Measurements from ENCODE around the gene P2RX3. TPM values are rescaled to one million over a fixed set of nuclear protein-coding genes. Genes with fewer than 3 reads are reported as not detected.
"Not testable (repeated sequence)": the region's sequence is repeated elsewhere in the genome, so short reads cannot be mapped to it uniquely, and the experiment has no call there.

P2RX3 gene
- total RNA-seq = under 1 TPM in 1 of 4 donors, not detected in 3; 0.69 TPM

GRCh38 chr11:57338142-57338541, at the start of gene P2RX3:
Gene P2RX3, plus strand, starts transcription at chr11:57338352. Its CDS starts 199 bp downstream, at chr11:57338551.
- WGBS, 2 donors (ENCODE audit: low coverage in 1 of 2) = 40 to 55% methylated on average over 2 of the region's 4 CpGs
- Histone ChIP-seq H3K4me1 (peaks cover 0 to 41% (median 14%) of the 10 kb centered on the region in 3 donors), H3K27me3 (peaks cover 12% of the 10 kb centered on the region), H3K27ac (no peak within 1 kb of the TSS), H3K4me3 (no peak within 1 kb of the TSS), H3K9me3 (no peaks in the 10 kb centered on the region), H3K36me3 (peaks cover 0 to 12% of the 10 kb centered on the region in 2 donors)
- no peak for TF ChIP-seq EP300 (IDR thresholded peaks at IDR 0.05)
- TF ChIP-seq CTCF (IDR thresholded peaks at IDR 0.05) = no peak
- TF ChIP-seq POLR2A (IDR thresholded peaks at IDR 0.05) = no peak
- no peak for TF ChIP-seq POLR2AphosphoS5 (IDR thresholded peaks at IDR 0.05)
- no peak for ATAC-seq

- H3K4me1 ChIP-seq = peaks cover 0 to 7% (median 0%) of the 10 kb centered on the region in 3 donors
- WGBS, 2 donors (ENCODE audit: low coverage in 1 of 2) = 31 to 35% methylated on average over 7 to 8 of the region's 11 CpGs
- no peaks in the 10 kb centered on the region for H3K9me3 ChIP-seq
- no peak for ATAC-seq
- TF ChIP-seq CTCF (IDR thresholded peaks at IDR 0.05) (no peak), POLR2AphosphoS5 (IDR thresholded peaks at IDR 0.05) (no peak), POLR2A (IDR thresholded peaks at IDR 0.05) (no peak), EP300 (IDR thresholded peaks at IDR 0.05) (no peak)
- H3K4me3 ChIP-seq = no peak overlapping the region
- H3K36me3 ChIP-seq = no peaks in the 10 kb centered on the region
- H3K27me3 ChIP-seq = no peaks in the 10 kb centered on the region
- peak overlapping the region in 1 of 4 donors; percentile 32 for H3K27ac ChIP-seq
Measured at GRCh38 chr11:57288771-57289579, 49.2 kb upstream of the P2RX3 start.

- Histone ChIP-seq H3K36me3 (no peaks in the 10 kb centered on the region), H3K9me3 (no peaks in the 10 kb centered on the region), H3K4me3 (no peak overlapping the region), H3K27me3 (no peaks in the 10 kb centered on the region), H3K27ac (no peak overlapping the region), H3K4me1 (peaks cover 0 to 16% (median 0%) of the 10 kb centered on the region in 3 donors)
- TF ChIP-seq POLR2AphosphoS5 (IDR thresholded peaks at IDR 0.05) (no peak), EP300 (IDR thresholded peaks at IDR 0.05) (no peak), POLR2A (IDR thresholded peaks at IDR 0.05) (no peak), CTCF (IDR thresholded peaks at IDR 0.05) (no peak)
- ATAC-seq = no peak
- WGBS, 2 donors (ENCODE audit: low coverage in 1 of 2) = 75 to 83% methylated on average over 1 of the region's 1 CpG
Measured at GRCh38 chr11:57290288-57290687, 47.9 kb upstream of the P2RX3 start.

GRCh38 chr11:57294225-57295131, 43.7 kb upstream of the P2RX3 start:
- WGBS, 2 donors (ENCODE audit: low coverage in 1 of 2) = 50 to 66% methylated on average over 1 to 2 of the region's 2 CpGs
- Histone ChIP-seq H3K36me3 (peaks cover 4 to 29% of the 10 kb centered on the region in 2 donors), H3K9me3 (peaks cover 0 to 21% (median 0%) of the 10 kb centered on the region in 3 donors), H3K4me1 (peaks cover 0 to 9% (median 0%) of the 10 kb centered on the region in 3 donors), H3K27me3 (no peaks in the 10 kb centered on the region), H3K27ac (peak overlapping the region in 1 of 4 donors; percentile 14), H3K4me3 (no peak overlapping the region)
- TF ChIP-seq EP300 (IDR thresholded peaks at IDR 0.05) (no peak), CTCF (IDR thresholded peaks at IDR 0.05) (no peak), POLR2AphosphoS5 (IDR thresholded peaks at IDR 0.05) (no peak), POLR2A (IDR thresholded peaks at IDR 0.05) (no peak)
- ATAC-seq = peak; percentile 20

- not testable (repeated sequence) for H3K27me3 ChIP-seq, H3K4me1 ChIP-seq, H3K4me3 ChIP-seq, H3K27ac ChIP-seq, ATAC-seq
- WGBS, 2 donors (ENCODE audit: low coverage in 1 of 2) = 96% methylated on average over 3 of the region's 3 CpGs; no CpG with 5 or more reads in 1 of the 2 donors
- Histone ChIP-seq H3K36me3 (peaks cover 6 to 47% of the 10 kb centered on the region in 2 donors), H3K9me3 (peaks cover 0 to 35% (median 2%) of the 10 kb centered on the region in 3 donors)
Measured at GRCh38 chr11:57296205-57296604, 41.9 kb upstream of the P2RX3 start.
